ENCODE results near the gene KCNC1.

Gene KCNC1

DNA sequence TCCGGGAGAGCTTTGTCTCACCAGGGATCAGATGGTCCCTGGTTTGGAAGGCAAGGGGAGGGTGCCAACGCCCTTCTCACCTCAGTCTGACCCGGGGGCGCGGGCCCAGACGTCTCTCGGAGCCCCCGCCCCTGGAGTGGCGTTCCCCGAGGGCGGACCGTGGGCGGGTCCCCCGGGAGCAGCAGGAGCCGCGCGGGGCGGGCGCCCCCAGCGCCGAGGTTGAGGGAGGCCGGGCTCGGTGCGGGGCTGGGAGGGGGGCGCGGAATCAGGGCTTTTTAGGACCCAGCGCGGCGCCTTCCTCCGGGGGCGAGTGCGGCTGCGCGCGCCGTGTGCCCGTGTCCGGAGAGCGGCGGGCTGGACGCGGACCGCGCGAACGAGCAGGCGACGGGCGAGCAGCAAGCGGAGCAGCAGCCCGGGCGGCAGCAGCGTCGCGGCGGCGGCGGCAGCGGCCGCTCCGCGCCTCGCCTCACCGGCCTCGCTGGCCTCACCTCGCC is at the start of gene KCNC1:
Gene KCNC1, plus strand, starts transcription at position 364 of the 494 bp plus-strand sequence. CDS start 1,222 bp downstream, outside the sequence.
- DNase-seq = peak; percentile 11

DNA sequence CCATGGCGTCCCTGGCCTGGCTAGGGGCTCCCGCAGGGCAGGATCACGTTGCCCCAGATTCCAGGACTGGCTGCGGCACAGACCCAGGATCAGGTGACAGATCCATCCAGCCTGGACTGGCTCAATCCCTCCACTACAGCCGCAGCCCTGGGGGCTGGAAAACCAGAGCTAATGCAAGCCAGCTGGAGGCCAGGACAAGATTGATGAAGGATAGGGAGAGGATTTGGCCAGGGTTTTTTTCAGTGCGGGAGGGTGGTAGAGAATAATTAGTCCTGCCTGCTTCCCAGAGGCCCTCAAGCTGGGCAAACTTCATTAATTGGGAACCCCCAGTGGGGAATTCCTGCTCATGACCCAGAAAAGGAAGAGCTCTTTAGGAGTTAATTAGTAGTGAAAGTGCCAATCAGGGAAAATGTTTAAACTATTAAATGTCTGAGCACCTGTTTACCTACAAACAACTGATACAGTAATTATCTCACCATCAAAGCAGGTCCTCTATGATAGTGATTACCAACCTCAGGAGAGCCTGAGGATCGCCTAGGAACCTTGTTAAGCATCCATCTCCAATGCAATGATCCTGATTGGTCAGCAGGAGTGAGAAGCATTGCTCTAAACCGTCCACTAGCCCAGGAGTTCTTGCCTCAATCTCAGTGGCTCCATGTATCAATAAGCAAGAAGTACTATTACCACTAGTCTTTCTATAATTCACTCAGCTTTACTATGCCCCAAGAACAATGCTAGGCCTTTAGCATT is 48.2 kb upstream of the KCNC1 start:
- no peak for DNase-seq

DNA sequence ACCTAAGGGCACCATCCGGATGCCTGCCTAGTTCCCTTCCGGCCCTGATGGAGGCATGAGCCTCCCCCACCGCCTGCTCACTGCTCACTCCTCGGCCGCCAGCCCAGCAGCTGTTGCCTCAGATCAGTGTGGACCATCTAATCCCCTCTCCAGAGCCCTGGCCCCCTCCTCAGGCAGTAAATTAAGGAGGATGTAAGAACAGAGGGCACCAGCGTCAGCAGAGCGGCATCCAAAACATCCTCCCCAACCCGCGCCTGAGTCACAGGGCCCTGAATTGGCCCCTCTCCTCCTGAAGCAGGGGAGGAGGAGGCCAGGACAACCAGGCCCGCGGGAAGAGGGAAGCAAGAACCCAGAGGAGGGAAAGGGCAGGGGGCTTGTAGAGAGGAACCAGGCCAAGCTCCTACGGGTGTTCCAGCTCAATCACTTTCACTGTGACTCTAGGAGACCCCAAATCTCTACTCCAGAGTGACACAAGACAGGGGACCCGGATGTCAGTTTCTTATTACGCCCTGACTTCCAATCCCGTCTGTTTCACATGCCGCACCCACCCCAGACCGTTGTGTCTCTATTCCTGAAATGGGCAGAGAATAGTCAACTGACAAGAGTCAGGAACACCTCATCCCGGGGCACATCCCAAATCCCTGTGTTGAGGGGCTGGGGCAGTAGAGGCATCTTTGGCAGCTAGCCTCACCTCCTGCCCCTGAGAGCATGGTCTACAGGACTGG is 46.5 kb upstream of the KCNC1 start:
- no peak for DNase-seq

DNA sequence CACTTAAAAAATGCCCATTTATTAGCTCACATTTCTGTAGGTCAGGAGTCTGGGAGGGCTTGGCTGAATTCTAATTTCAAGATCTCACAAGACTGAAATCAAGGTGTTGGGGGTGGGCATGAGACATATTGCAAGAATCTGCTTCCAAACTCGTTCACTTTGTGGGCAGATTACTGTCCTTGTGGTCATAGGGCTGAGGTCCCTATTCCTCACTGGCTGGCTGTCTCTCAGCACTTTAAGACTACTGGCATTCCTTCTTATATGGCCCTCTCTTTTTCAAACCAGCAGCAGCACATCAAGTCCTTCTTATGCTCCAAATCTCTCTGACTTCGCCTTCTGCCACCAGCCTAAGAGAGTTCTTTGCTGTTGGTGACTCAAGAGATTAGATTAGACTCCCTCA is 43.0 kb upstream of the KCNC1 start:
- no peak for DNase-seq

DNA sequence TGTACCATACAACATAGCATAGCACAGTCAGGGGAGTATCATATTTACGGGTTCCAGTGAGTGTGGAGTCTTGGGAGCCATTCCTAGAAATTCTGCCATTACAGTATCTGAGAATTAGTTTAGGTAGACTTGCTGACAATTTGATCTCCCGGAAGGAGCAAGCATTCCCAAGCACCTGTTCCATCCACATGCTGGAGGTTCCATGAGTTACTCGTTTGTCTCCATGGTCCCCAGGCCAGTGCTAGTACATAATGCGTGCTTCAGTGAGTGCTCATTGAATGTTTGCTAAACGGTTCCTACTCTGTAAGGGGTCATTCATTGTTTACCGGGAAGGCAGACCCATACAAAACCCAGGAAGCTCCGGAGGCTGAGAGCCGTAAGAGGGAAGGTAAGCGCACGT is 42.6 kb upstream of the KCNC1 start:
- DNase-seq = no peak

DNA sequence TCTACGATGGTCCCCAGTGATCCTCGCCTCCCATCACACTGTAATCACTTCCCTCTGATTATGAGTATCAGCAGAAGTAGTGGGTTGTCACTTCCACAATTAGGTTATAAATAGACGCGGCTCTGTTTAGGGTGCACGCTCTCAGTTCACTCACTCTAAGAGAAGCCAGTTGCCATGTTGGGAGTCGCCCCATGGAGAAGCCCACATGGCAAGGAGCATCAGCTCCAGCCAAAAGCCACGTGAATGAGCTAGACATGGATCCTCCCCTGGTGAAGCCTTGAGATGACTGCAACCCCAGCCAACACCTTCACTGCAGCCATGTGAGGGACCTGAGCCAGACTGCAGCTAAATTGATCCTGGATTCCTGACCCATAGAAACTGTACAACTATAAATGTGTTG is 41.6 kb upstream of the KCNC1 start:
- no peak for DNase-seq

DNA sequence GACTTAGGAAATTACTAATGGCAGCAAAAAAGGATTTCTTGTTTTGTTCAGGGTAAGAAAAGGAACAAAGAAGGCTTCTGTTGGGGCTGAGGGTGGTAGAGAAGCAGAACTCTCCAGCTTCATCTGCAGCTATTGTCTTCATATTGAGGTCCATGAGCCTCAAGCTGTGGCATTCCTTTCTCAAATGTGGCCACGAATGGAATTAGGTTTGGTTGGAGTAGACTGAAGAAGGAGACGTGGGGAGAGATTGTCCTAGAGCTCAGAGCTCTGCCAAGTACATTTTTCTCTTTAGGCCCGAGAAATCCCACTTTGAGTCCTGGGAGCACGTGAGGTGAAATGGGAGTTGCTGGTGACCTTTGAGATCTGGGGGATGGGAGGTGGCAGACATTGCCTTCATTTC is 41.0 kb upstream of the KCNC1 start:
- DNase-seq = no peak

DNA sequence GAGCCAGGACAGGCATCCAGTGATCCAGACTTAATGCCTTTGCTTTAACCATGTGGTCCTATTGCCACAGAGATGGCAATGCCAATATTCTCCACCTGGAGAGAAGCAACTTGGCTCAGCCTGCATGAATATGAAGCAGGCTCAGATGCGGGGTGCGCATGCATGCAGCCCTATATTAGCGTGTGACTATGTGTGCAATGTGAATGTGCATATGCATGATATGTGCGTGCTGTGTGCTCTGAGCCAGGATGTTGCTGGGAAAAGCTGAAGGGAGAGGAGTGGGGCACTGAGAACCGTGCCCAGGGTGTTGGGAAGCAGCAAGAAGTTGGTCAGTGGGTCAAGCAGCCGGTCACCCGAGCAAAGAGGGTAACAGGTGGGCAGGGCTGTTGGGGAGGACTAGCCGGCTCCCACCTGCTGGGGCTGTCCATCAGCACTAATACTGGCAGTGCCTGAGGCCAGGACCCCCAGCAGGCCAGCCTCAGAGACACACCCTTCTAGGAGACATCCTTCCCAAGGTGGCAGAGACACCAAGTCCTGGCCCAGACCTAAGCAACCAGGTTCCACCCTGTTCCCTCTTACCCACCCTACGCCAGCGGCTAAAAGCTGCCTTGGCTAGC is 40.0 kb upstream of the KCNC1 start:
- DNase-seq = no peak

DNA sequence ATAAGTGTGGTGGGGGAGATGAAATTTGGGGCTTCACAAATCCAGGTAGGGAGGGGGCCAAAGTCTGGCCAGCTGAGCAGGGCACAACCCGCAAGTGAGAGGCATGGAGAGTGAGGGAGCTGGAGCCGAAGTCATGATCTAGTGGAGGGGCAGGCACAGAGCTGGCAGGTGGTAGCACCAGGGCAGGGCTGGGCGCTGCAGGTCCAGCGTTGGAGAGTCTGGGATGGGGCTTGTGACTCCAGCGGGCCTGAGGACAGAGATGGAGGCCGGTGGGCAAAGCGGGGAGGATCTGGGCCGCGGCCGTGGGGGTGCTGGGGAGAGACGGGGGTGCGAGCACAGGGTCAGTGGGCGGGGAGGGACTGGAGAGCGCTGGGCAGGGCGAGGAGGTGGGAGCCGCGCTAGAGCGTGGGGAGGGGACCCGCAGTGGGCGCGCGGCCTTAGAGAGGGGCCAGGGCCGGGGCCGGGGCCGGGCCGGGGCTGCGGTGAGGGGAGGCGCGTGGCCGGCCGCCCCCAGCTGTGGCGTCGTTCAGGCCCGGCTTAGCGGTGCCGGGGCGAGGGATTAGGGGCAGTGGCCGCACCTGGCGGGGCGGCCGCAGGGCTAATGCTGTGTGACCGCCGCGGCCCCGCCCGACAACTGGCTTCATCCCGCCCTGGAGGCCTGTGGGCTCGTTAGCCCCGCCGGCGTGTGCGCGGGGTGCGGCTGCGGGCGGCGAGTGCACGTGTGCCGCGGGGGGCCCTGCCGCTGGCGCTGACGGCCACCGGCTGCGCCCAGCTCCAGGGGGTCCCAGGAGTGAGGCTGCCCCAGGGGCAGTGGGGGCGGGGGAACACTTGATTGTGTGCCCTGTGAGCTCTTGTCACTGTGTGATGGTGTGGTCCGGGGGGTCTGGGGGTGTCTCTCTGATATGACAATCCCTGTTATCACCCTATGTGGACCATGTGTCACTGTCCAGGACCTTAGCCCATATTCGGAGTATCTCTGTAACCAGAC is 38.8 kb upstream of the KCNC1 start:
- no peak for DNase-seq

DNA sequence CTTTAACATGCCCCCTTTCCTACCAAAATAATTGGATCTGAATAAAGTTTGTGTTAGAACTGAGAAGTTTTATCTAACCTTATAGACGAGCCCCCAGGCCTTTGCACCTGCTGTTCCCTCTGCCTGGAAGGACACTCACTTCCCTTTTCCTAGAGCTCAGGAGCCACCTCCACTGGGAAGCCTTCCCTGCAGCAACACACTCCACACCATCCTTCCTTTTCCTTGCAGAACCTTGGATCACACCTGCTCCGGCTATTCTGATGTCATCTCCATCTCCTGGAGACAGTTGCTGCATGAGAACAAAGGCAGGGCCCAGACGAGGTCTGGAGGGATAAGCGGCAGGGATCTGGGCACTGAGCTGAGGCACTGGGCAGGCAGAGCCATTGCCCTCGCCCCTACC is 37.8 kb upstream of the KCNC1 start:
- no peak for DNase-seq

DNA sequence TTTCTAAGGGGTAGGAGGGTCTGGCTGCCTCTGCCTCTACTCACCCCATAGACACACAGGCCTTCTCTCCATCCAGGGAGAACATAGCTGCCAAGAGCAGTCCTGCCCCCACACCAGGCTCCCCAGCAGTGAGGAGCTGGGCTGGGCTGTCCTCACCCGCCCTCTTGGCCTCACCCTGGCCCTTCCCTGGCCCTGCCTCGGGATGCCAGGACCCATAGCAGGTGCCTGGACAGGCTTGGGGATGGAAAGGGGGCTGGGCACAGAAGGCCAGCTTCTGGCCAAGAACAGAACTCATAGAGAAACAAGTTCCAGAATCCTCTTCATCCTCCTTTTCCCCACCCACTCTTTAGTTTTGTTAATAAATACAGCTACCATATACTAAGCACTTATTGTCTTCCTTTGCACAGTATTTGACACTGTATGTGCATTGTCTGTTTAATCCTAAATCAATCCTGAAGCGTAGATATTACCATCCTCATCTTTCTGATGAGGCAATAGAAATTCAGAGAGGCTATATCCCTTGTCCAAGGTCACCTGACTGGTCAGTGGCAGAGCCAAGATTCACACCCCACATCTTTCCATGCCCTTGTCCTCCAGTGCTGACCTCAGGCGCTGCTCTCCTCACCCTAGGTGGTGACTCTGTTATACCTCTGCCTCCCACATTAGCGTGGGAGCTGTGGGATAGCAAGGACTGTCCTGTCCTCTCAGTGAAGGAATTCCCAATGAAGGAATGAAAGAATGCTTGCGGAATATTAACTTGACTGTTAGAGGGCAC is 37.2 kb upstream of the KCNC1 start:
- DNase-seq = no peak

DNA sequence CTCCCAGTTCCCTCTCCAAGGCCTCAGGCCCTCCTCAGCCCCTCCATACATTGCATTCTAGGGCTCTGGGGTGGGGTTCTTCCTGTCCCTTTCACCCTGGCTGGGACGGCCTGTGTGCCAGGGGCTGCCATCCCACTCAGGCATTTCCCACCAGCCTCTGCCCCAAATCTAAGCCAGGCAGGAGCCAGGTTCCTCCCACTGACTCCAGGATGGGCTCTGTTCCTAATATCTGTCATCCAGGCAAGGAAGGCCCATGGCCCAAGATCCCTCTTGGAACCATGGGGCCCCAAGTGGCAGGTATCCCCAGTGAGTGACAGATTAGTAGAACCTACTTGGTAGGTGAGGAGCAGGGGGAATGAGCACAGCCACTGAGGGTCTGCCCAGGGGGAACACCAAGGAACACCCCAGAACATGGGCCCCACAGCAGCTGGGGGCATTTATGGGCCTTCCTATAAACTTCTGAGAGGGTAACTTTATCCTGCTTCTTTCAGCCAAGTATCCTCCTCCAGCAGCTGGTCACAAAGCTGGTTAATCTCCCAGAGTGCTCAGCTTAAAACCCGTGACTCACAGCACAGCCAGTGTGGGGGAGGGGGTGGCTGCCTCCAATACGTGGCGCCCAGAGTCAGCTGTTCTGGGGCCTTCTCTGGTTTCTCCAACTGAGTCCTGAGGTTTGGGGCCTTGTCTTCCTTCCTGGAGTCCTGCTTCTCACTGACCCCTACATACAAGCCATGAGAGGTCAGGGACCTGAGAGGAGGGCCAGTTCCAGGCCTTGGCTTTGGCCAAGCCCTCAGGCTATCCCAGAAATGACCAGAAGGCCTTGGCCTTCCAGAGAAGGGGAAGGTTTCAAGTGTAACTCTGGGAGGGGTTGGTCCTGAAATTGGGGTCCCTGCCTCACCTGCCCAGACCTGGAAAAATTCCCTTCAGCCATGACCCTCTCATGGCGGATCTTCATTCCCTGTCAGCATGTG is 35.1 kb upstream of the KCNC1 start:
- no peak for DNase-seq

DNA sequence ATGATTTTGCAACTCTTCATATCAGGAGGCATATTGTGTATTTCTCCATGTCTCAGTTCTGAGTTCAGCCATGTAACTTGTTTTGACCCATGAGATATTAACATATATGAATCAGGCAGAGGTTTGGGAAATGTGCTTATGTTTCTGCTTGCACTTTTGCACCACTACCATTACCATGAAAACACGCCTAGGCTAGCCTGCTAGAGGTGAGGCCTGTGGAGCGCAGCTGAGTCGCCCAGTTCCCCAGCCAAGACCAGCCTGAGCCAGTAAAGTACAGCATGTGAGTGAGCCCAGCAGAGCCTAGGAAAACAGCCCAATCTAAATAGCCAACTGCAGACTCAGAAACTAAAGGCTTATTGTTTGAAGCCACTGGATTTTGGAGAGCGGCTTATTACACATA is 33.6 kb upstream of the KCNC1 start:
- DNase-seq = no peak

DNA sequence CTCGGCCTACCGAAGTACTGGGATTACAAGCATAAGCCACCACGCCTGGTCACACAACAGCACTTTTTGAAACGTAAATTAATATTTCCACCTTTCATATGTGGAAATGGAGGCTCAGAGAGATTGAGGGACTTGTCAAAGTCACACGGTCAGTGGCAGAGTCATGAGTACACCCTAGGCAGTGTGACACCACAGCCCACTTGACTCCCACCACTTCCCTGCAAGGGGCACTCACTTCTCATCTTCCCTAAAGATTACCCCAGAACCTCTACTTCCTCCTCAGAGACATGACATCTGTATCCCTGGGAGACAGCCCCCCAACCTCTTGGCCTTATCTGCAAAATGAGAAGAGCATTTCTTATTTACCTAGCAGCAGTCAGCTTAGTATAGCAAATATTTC is 31.7 kb upstream of the KCNC1 start:
- no peak for DNase-seq

DNA sequence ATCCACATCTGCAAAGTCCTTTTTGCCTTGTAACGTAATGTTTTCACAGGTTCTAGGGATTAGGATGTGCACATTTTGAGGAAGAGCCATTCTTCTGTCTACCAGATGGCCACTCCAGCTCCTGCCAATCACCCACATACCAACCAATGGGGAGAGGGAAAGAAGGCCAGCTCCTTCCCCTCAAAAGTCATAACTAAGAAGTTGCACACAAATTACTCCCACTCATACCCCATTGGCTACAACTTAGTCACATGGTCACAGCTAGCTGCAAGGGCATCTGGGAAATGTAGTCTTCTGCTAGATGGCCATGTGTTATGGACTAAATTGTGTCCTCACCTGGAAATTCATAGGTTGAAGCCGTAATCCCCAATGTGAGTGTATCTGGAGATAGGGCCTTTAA is 30.6 kb upstream of the KCNC1 start:
- no peak for DNase-seq

DNA sequence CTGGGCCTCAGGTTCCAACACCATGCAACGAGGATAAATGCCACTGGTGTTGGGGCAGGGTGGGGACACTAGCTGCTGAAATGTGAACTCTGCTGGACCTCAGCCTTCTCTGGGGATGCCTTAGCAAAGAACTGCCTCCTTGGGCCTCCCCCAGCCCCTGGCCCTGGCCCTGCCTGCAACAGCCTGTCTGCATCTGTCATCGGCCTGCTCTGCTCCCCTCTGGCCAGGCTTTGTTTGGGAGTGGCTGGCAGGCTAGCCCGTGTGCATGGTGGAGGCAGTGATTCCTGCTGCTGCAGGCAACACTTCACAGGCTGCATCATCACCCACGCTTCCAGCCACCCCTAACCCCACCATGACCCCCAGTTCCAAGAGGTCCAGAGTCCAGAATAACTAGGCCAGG is 26.8 kb upstream of the KCNC1 start:
- DNase-seq = no peak

DNA sequence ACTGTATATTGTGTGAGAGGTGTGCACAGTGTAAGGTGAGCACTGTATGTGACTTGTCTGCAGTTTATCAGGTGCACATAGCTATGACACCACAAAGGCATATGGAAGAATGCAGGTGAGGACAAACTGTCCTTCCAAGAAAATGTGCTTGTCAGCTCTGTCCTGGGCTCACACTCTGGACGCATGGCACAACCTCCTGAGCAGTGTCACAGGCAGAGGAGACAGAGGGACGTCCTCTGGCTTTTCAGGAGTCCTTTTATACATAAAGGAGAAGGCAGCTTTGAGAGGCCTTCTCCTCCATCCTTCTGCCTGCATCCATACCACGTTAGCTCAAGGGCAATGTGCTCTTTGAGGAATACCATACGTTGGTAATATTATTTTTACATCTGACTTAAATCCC is 22.7 kb upstream of the KCNC1 start:
- DNase-seq = no peak

DNA sequence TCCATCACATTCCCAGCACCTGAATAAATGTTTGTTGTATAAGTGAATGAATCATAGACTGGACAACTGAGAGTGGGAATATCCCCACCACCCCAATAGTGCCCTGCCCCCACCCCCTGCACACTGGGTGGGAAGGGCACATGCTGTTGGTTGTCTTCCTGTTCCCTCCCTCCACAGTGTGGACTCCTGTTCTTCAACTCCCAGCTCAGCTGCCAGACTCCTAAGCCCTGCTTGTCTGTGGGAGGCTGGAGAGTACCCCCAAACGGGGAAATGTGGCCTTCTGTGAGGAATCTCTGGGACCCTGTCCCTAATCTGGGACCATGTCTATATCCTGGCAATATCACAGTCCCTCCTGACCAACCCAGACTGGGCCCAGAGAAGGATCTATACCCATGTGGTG is 20.7 kb upstream of the KCNC1 start:
- DNase-seq = no peak

DNA sequence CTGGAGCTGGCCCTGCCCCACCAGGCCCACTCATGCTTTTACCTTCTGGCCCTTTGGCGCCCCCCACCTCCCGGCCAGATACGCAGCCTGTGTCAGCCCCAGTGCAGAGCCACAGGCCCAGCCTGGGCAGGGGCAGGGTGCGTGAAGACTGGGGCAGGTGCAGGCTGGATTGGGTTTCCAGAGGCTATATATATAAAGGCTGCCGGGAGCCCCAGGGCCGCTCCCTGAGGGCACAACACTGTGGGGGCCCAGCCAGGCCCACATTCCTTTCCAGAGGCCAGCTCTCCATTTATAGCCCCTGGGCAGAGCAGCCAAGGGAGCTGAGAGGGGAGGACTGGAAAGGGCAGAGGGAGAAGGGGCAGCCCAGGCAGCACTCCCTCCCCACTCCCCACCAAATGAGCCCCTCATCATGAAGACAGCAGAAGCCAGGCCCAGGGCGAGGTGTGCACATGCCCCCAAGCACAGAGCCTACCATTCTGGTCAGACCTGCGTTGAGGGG is 20.2 kb upstream of the KCNC1 start:
- DNase-seq = no peak

DNA sequence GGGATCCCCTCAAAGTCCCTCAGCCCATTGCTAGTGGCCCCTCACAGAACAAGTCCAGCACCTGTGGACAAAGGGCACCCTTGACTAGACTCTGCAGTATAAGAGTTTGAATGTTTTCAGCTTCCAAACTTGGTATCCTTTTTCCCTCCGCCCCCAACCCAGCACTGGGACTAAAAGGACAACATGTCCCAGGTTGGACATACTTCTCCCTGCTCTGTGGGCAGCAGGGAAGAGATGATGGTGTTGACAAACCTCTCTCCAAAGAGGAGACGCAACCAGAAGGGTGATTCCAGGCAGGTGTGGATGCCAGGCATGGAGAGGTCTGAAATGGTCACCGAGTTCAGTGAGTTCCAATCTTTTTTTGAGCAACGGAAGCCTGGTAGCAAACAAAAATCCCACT is 19.7 kb upstream of the KCNC1 start:
- DNase-seq = no peak

DNA sequence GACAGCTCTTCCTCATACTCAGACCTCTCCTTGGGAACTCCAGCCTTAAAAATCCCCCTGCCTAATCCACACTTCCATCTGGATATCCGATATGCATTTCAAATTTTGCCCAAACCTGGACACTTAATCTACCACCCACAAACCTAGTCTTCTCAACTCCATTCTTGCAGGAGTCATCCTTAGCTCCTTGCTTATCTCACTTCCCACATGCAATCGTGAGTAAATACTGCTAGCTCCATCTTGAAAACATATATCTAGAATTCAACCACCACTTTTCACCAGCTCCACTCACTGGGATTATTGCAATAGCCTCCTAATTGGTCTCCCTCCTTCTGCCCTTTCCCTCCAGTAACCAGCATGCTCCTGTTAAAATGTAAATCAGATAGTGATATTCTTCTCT is 17.8 kb upstream of the KCNC1 start:
- no peak for DNase-seq

Data from DMS79 (cell line).